ENCODE results near the gene ST7L.

ST7L gene

GRCh38 chr1:112544011-112544688 lies 74.8 kb downstream of the ST7L start:
- Mint-ChIP-seq H3K4me1 (ENCODE audit: low read depth) (no peaks in the 10 kb centered on the region), H3K36me3 (peaks cover 13% of the 10 kb centered on the region), H3K27ac (no peak overlapping the region), H3K9me3 (ENCODE audit: low read depth) (no peaks in the 10 kb centered on the region), H3K4me3 (no peak overlapping the region), H3K27me3 (no peaks in the 10 kb centered on the region)

- no peak overlapping the region for H3K27ac Mint-ChIP-seq
- H3K4me1 Mint-ChIP-seq (ENCODE audit: low read depth): no peaks in the 10 kb centered on the region
- H3K36me3 Mint-ChIP-seq: peaks cover 21% of the 10 kb centered on the region
- H3K4me3 Mint-ChIP-seq: no peak overlapping the region
- no peaks in the 10 kb centered on the region for H3K27me3 Mint-ChIP-seq
- no peaks in the 10 kb centered on the region for H3K9me3 Mint-ChIP-seq (ENCODE audit: low read depth)
Measured at GRCh38 chr1:112542206-112542973, 76.6 kb downstream of the ST7L start.

- no peaks in the 10 kb centered on the region for H3K4me1 Mint-ChIP-seq (ENCODE audit: low read depth)
- no peak overlapping the region for H3K4me3 Mint-ChIP-seq
- H3K36me3 Mint-ChIP-seq: peaks cover 21% of the 10 kb centered on the region
- no peaks in the 10 kb centered on the region for H3K9me3 Mint-ChIP-seq (ENCODE audit: low read depth)
- no peaks in the 10 kb centered on the region for H3K27me3 Mint-ChIP-seq
- H3K27ac Mint-ChIP-seq: no peak overlapping the region
Measured at GRCh38 chr1:112541299-112541698, 77.6 kb downstream of the ST7L start.

- H3K4me3 Mint-ChIP-seq: no peak overlapping the region
Measured at GRCh38 chr1:112540226-112540794, 78.6 kb downstream of the ST7L start.

GRCh38 chr1:112538883-112539282 lies 80.1 kb downstream of the ST7L start:
- H3K4me3 Mint-ChIP-seq: no peak overlapping the region
- H3K36me3 Mint-ChIP-seq: peaks cover 22% of the 10 kb centered on the region
- H3K9me3 Mint-ChIP-seq (ENCODE audit: low read depth): no peaks in the 10 kb centered on the region
- no peaks in the 10 kb centered on the region for H3K27me3 Mint-ChIP-seq
- no peaks in the 10 kb centered on the region for H3K4me1 Mint-ChIP-seq (ENCODE audit: low read depth)
- no peak overlapping the region for H3K27ac Mint-ChIP-seq

More at GRCh38 chr1:112540226-112540794, 78.6 kb downstream of the ST7L start:
- no peak overlapping the region for H3K27ac Mint-ChIP-seq
- no peaks in the 10 kb centered on the region for H3K9me3 Mint-ChIP-seq (ENCODE audit: low read depth)
- H3K27me3 Mint-ChIP-seq: no peaks in the 10 kb centered on the region
- no peaks in the 10 kb centered on the region for H3K4me1 Mint-ChIP-seq (ENCODE audit: low read depth)
- H3K36me3 Mint-ChIP-seq: peaks cover 21% of the 10 kb centered on the region

GRCh38 chr1:112537456-112537855 lies 81.5 kb downstream of the ST7L start:
- H3K9me3 Mint-ChIP-seq (ENCODE audit: low read depth): no peaks in the 10 kb centered on the region
- H3K27ac Mint-ChIP-seq: no peak overlapping the region
- H3K36me3 Mint-ChIP-seq: peaks cover 22% of the 10 kb centered on the region
- H3K27me3 Mint-ChIP-seq: no peaks in the 10 kb centered on the region
- H3K4me3 Mint-ChIP-seq: no peak overlapping the region
- no peaks in the 10 kb centered on the region for H3K4me1 Mint-ChIP-seq (ENCODE audit: low read depth)

GRCh38 chr1:112536561-112536960 lies 82.4 kb downstream of the ST7L start:
- Mint-ChIP-seq H3K4me3 (no peak overlapping the region), H3K4me1 (ENCODE audit: low read depth) (no peaks in the 10 kb centered on the region), H3K27me3 (no peaks in the 10 kb centered on the region), H3K9me3 (ENCODE audit: low read depth) (no peaks in the 10 kb centered on the region), H3K27ac (no peak overlapping the region), H3K36me3 (peaks cover 20% of the 10 kb centered on the region)

- Mint-ChIP-seq H3K4me3 (no peak overlapping the region), H3K36me3 (peaks cover 14% of the 10 kb centered on the region), H3K27ac (no peak overlapping the region), H3K27me3 (no peaks in the 10 kb centered on the region), H3K9me3 (ENCODE audit: low read depth) (no peaks in the 10 kb centered on the region), H3K4me1 (ENCODE audit: low read depth) (no peaks in the 10 kb centered on the region)
Measured at GRCh38 chr1:112533029-112533428, 85.9 kb downstream of the ST7L start.

GRCh38 chr1:112532064-112532463 lies 86.9 kb downstream of the ST7L start:
- Mint-ChIP-seq H3K27ac (no peak overlapping the region), H3K27me3 (no peaks in the 10 kb centered on the region), H3K4me3 (no peak overlapping the region), H3K9me3 (ENCODE audit: low read depth) (no peaks in the 10 kb centered on the region), H3K36me3 (peaks cover 13% of the 10 kb centered on the region), H3K4me1 (ENCODE audit: low read depth) (no peaks in the 10 kb centered on the region)

- Mint-ChIP-seq H3K4me1 (ENCODE audit: low read depth) (no peaks in the 10 kb centered on the region), H3K36me3 (peaks cover 14% of the 10 kb centered on the region), H3K4me3 (no peak overlapping the region), H3K9me3 (ENCODE audit: low read depth) (no peaks in the 10 kb centered on the region), H3K27ac (no peak overlapping the region), H3K27me3 (no peaks in the 10 kb centered on the region)
Measured at GRCh38 chr1:112530832-112531231, 88.1 kb downstream of the ST7L start.

GRCh38 chr1:112529301-112529700 lies 89.6 kb downstream of the ST7L start:
- no peak overlapping the region for H3K27ac Mint-ChIP-seq
- no peaks in the 10 kb centered on the region for H3K27me3 Mint-ChIP-seq
- H3K4me3 Mint-ChIP-seq: no peak overlapping the region
- H3K36me3 Mint-ChIP-seq: peaks cover 12% of the 10 kb centered on the region
- H3K4me1 Mint-ChIP-seq (ENCODE audit: low read depth): no peaks in the 10 kb centered on the region
- no peaks in the 10 kb centered on the region for H3K9me3 Mint-ChIP-seq (ENCODE audit: low read depth)

GRCh38 chr1:112528076-112528475 lies 90.9 kb downstream of the ST7L start:
- no peak overlapping the region for H3K27ac Mint-ChIP-seq

GRCh38 chr1:112527266-112528010 lies 91.5 kb downstream of the ST7L start:
- Mint-ChIP-seq H3K4me3 (no peak overlapping the region), H3K4me1 (ENCODE audit: low read depth) (no peaks in the 10 kb centered on the region), H3K9me3 (ENCODE audit: low read depth) (no peaks in the 10 kb centered on the region), H3K27me3 (no peaks in the 10 kb centered on the region), H3K27ac (no peak overlapping the region), H3K36me3 (peaks cover 9% of the 10 kb centered on the region)

More at GRCh38 chr1:112528076-112528475, 90.9 kb downstream of the ST7L start:
- Mint-ChIP-seq H3K4me3 (no peak overlapping the region), H3K4me1 (ENCODE audit: low read depth) (no peaks in the 10 kb centered on the region), H3K36me3 (peaks cover 9% of the 10 kb centered on the region), H3K27me3 (no peaks in the 10 kb centered on the region), H3K9me3 (ENCODE audit: low read depth) (no peaks in the 10 kb centered on the region)

- Mint-ChIP-seq H3K4me1 (ENCODE audit: low read depth) (no peaks in the 10 kb centered on the region), H3K27me3 (no peaks in the 10 kb centered on the region), H3K4me3 (no peak overlapping the region), H3K9me3 (ENCODE audit: low read depth) (no peaks in the 10 kb centered on the region), H3K36me3 (peaks cover 7% of the 10 kb centered on the region), H3K27ac (no peak overlapping the region)
Measured at GRCh38 chr1:112524986-112525385, 94.0 kb downstream of the ST7L start.

- Mint-ChIP-seq H3K9me3 (ENCODE audit: low read depth) (no peaks in the 10 kb centered on the region), H3K4me1 (ENCODE audit: low read depth) (no peaks in the 10 kb centered on the region), H3K4me3 (no peak overlapping the region), H3K27ac (no peak overlapping the region), H3K36me3 (peaks cover 4% of the 10 kb centered on the region), H3K27me3 (no peaks in the 10 kb centered on the region)
Measured at GRCh38 chr1:112524251-112524650, 94.7 kb downstream of the ST7L start.
